ENCODE results near the gene HDAC7.

Gene HDAC7

GRCh38 chr12:47850153-47851084 lies 30.7 kb upstream of the HDAC7 start:
- TF ChIP-seq, protein P1, sequence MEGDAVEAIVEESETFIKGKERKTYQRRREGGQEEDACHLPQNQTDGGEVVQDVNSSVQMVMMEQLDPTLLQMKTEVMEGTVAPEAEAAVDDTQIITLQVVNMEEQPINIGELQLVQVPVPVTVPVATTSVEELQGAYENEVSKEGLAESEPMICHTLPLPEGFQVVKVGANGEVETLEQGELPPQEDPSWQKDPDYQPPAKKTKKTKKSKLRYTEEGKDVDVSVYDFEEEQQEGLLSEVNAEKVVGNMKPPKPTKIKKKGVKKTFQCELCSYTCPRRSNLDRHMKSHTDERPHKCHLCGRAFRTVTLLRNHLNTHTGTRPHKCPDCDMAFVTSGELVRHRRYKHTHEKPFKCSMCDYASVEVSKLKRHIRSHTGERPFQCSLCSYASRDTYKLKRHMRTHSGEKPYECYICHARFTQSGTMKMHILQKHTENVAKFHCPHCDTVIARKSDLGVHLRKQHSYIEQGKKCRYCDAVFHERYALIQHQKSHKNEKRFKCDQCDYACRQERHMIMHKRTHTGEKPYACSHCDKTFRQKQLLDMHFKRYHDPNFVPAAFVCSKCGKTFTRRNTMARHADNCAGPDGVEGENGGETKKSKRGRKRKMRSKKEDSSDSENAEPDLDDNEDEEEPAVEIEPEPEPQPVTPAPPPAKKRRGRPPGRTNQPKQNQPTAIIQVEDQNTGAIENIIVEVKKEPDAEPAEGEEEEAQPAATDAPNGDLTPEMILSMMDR (IDR thresholded peaks at IDR 0.05; ENCODE audit: low read depth, low read length): no peak
- H3K4me3 ChIP-seq (replicated peaks in 1 of 2; ENCODE audit: low read depth in 2 of 2, low read length in 2 of 2): no peak overlapping the region
- DNase-seq (ENCODE audit: low read depth in 2 of 2): no peak

DNA sequence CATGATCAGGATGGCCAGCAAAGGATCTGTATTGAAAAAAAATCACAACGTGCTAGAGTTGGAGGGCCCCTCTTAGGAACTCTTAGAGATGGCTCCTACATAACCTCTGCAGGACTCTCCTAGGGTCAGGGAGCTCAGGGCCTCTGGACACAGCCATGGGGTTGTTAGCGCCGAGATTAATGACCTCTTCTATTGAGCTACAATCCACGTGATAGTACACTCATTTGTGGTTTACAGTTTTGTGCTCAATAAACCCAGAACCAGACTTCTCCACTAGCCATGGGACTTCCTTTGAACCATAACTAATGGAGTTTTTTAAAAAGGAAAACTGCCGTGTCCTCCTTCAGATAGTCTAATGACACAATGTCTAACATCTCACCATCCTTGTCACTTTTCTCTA lies 29.6 kb upstream of the HDAC7 start:
- TF ChIP-seq, protein P1 (IDR thresholded peaks at IDR 0.05; ENCODE audit: low read depth, low read length): no peak

GRCh38 chr12:47848853-47849252 lies 29.1 kb upstream of the HDAC7 start:
- DNase-seq (ENCODE audit: low read depth in 2 of 2): no peak
- TF ChIP-seq, protein P1 (IDR thresholded peaks at IDR 0.05; ENCODE audit: low read depth, low read length): no peak
- no peak overlapping the region for H3K4me3 ChIP-seq (replicated peaks in 1 of 2; ENCODE audit: low read depth in 2 of 2, low read length in 2 of 2)

More for the DNA sequence above, 29.6 kb upstream of the HDAC7 start:
- no peak for DNase-seq (ENCODE audit: low read depth in 2 of 2)
- H3K4me3 ChIP-seq (replicated peaks in 1 of 2; ENCODE audit: low read depth in 2 of 2, low read length in 2 of 2): no peak overlapping the region

GRCh38 chr12:47846294-47846996 lies 26.7 kb upstream of the HDAC7 start:
- DNase-seq (ENCODE audit: low read depth in 2 of 2): no peak
- H3K4me3 ChIP-seq (replicated peaks in 1 of 2; ENCODE audit: low read depth in 2 of 2, low read length in 2 of 2): no peak overlapping the region

DNA sequence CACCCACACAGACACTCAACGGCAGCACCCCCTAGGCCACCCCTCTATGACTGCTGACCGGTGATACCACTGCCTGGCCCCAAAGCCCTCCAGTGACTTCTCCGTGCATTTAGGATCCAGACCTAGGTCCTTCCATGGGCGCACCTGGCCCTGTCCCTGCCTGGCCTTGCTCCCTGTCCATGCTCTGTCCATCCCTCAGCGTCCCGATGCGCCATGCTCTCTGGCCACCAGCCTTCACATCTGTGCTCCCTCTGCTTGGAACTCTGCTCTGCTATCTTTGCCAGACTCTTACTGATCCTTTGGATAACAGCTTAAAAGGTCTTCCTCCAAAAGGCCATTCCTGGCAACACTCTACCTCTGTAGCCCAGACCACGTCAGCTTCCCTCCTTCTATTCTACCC lies 25.4 kb upstream of the HDAC7 start:
- no peak overlapping the region for H3K4me3 ChIP-seq (replicated peaks in 1 of 2; ENCODE audit: low read depth in 2 of 2, low read length in 2 of 2)
- no peak for DNase-seq (ENCODE audit: low read depth in 2 of 2)
- TF ChIP-seq, protein P1 (IDR thresholded peaks at IDR 0.05; ENCODE audit: low read depth, low read length): no peak

More at GRCh38 chr12:47846294-47846996, 26.7 kb upstream of the HDAC7 start:
- TF ChIP-seq, protein P1 (IDR thresholded peaks at IDR 0.05; ENCODE audit: low read depth, low read length): no peak

DNA sequence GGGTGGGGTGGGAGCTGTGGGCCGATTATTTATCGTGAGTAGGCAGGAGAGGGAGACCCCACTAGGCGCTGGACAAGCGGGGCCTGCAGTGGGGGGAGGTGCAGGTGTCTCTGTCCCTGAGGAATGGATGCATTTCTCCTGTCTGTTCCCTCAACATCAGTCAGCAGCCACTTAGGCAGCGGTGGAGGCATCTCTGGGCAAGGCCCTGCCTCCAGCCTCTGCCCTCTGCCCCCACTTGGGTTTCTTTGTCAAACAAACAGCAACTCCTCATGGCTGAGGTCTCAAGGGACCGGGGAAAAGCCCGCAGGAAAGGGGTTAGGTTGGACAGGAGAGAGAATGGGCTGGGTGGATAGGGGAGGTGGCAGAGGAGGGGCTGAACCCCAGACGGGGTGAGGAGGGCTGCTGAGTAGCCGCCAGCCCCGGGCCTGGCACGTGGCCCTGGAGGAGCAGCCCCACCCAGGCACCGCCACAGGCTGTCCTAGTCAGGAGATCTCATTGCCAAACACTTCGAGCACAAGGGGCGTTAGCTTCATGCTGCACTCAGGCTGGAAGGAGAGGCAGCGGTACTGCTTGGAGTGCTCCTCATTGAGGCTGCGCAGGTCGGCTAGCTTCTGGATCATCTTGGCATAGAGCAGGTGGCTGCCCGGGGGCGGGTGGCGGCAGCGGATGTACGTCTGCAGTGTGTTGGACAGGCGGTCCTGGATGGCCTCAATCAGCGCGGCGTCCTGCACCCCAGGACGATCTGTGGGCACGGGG lies 24.7 kb upstream of the HDAC7 start:
- DNase-seq (ENCODE audit: low read depth in 2 of 2): peak in 1 of 2 donors; percentile 33
- no peak overlapping the region for H3K4me3 ChIP-seq (replicated peaks in 1 of 2; ENCODE audit: low read depth in 2 of 2, low read length in 2 of 2)
- TF ChIP-seq, protein P1 (IDR thresholded peaks at IDR 0.05; ENCODE audit: low read depth, low read length): no peak

All from cardiac fibroblast (primary cell).